HEK293 (cell line): ENCODE data around the gene GLOD4.

ENCODE experiments used
- CTCF ChIA-PET: fragments of 350-600 bp; formaldehyde crosslinking; extraction: SDS; loops from one replicate; lab custom pipeline; 2021; ENCODE audit warnings: antibody characterized with exemption; lab: Yijun Ruan, JAX
- POLR2A ChIA-PET: fragments of 300-600 bp; formaldehyde crosslinking; extraction: SDS; loops from one replicate; lab custom pipeline; 2020; ENCODE audit warnings: antibody characterized with exemption, inconsistent platforms; lab: Yijun Ruan, JAX
- H3K27ac ChIP-seq: fragments of 200-500 bp; sonication (Bioruptor generic); 2 replicates; pipeline ENCODE4 v1.5.1; 2014; ENCODE audit warnings: low read depth, low read length, control low read depth, inconsistent platforms; ENCODE audit errors: extremely low read depth
- H3K36me3 ChIP-seq, 2 experiments: fragments of 200-500 bp in 1 of 2; sonication (Bioruptor generic) in 1 of 2; 1 replicate in 1 of 2; 2 replicates in 1 of 2; pipeline ENCODE4 v1.5.1; 2014 to 2017; ENCODE audit warnings: inconsistent platforms in 2 of 2, low read length in 2 of 2; ENCODE audit not compliant: control insufficient read depth in 2 of 2, insufficient read depth in 1 of 2
- H3K4me1 ChIP-seq: fragments of 200-500 bp; sonication (Bioruptor generic); 2 replicates; pipeline ENCODE4 v1.5.1; 2014; ENCODE audit warnings: mild to moderate bottlenecking, low read length, inconsistent platforms; ENCODE audit not compliant: control insufficient read depth, insufficient read depth
- H3K4me3 ChIP-seq: 2 replicates; pipeline ENCODE4 v1.5.1; 2011; ENCODE audit warnings: low read depth, mild to moderate bottlenecking, control low read depth, low read length, moderate library complexity
- H3K9me3 ChIP-seq: fragments of 200-500 bp; sonication (Bioruptor generic); 2 replicates; pipeline ENCODE4 v1.5.1; 2014; ENCODE audit warnings: low read depth, low read length, inconsistent platforms; ENCODE audit not compliant: control insufficient read depth, insufficient read depth
- GLIS2 ChIP-seq: fragments of 450-650 bp; formaldehyde crosslinking; IDR thresholded peaks from 2 replicates; pipeline ENCODE4 v1.5.1; 2016; ENCODE audit warnings: missing biosample characterization, missing genetic modification characterization
- HOXC10 ChIP-seq: sonication (generic); formaldehyde crosslinking; IDR thresholded peaks from 2 replicates; pipeline ENCODE4 v1.8.1; 2023; ENCODE audit warnings: mild to moderate bottlenecking, missing genetic modification reagents
- RBAK ChIP-seq: fragments of 450-650 bp; formaldehyde crosslinking; IDR thresholded peaks from 2 replicates; pipeline ENCODE4 v1.5.1; 2016; ENCODE audit warnings: missing biosample characterization, missing genetic modification characterization
- YY1 ChIP-seq: fragments of 450-650 bp; formaldehyde crosslinking; IDR thresholded peaks from 2 replicates; pipeline ENCODE4 v1.5.1; 2018; ENCODE audit warnings: missing biosample characterization, missing genetic modification characterization
- ZBTB8A ChIP-seq: fragments of 450-650 bp; formaldehyde crosslinking; IDR thresholded peaks from 2 replicates; pipeline ENCODE4 v1.5.1; 2016; ENCODE audit warnings: missing biosample characterization, missing genetic modification characterization
- ZNF146 ChIP-seq: fragments of 450-650 bp; formaldehyde crosslinking; IDR thresholded peaks from 2 replicates; pipeline ENCODE4 v1.5.1; 2016; ENCODE audit warnings: missing biosample characterization, missing genetic modification characterization
- ZNF223 ChIP-seq: fragments of 450-650 bp; formaldehyde crosslinking; IDR thresholded peaks from 2 replicates; pipeline ENCODE4 v1.5.1; 2016; ENCODE audit warnings: missing biosample characterization, missing genetic modification characterization
- ZNF37A ChIP-seq: fragments of 450-650 bp; IDR thresholded peaks from 2 replicates; pipeline ENCODE4 v1.5.1; 2018; ENCODE audit warnings: missing biosample characterization, missing genetic modification characterization
- ZNF473 ChIP-seq: fragments of 450-650 bp; formaldehyde crosslinking; IDR thresholded peaks from 2 replicates; pipeline ENCODE4 v1.5.1; 2017; ENCODE audit warnings: missing biosample characterization, missing genetic modification characterization
- ZSCAN23 ChIP-seq: fragments of 450-650 bp; formaldehyde crosslinking; IDR thresholded peaks from 2 replicates; pipeline ENCODE4 v1.5.1; 2016; ENCODE audit warnings: missing biosample characterization, missing genetic modification characterization
- TF ChIP-seq, protein P1 (sequence below): fragments of 450-650 bp; formaldehyde crosslinking; conservative IDR thresholded peaks from 2 replicates; pipeline ENCODE4 v1.5.1; 2016; ENCODE audit warnings: low read depth, missing biosample characterization, missing genetic modification characterization
- TF ChIP-seq, protein P2 (sequence below): fragments of 450-650 bp; formaldehyde crosslinking; IDR thresholded peaks from 2 replicates; pipeline ENCODE4 v1.5.1; 2016; ENCODE audit warnings: missing biosample characterization, missing genetic modification characterization
- TF ChIP-seq, protein P3 (sequence below): fragments of 450-650 bp; formaldehyde crosslinking; IDR thresholded peaks from 2 replicates; pipeline ENCODE4 v1.5.1; 2016; ENCODE audit warnings: missing biosample characterization, missing genetic modification characterization
- TF ChIP-seq, protein P4 (sequence below): fragments of 450-650 bp; formaldehyde crosslinking; IDR thresholded peaks from 2 replicates; pipeline ENCODE4 v1.5.1; 2016; ENCODE audit warnings: missing biosample characterization, missing genetic modification characterization, borderline replicate concordance
- TF ChIP-seq, protein P5 (sequence below): fragments of 450-650 bp; formaldehyde crosslinking; IDR thresholded peaks from 2 replicates; pipeline ENCODE4 v1.5.1; 2016; ENCODE audit warnings: missing biosample characterization, missing genetic modification characterization
- TF ChIP-seq, protein P6 (sequence below): fragments of 450-650 bp; formaldehyde crosslinking; IDR thresholded peaks from 2 replicates; pipeline ENCODE4 v1.5.1; 2016; ENCODE audit warnings: missing biosample characterization, missing genetic modification characterization
- TF ChIP-seq, protein P7 (sequence below): fragments of 450-650 bp; formaldehyde crosslinking; IDR thresholded peaks from 2 replicates; pipeline ENCODE4 v1.5.1; 2017; ENCODE audit warnings: missing biosample characterization, missing genetic modification characterization

GLOD4 gene

DNA sequence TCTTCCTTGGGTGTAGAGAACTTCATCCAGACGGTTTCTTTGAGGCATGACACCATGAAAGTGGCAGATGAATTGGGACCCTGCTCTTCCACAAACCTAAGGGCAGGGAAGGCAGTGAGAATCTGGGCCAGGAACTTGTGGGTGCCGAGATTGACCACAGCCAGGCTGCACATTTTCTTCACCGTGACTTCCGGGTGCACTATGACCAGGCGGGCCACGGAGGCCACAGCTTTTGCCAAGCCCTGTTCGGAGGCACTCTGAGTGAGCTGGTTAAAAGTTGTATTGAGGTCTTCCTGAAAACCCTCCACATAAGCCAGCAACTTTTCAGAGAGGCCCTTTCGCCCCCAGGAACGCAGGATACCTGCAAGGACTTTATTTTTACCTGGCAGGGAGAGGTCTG lies 35.9 kb downstream of the GLOD4 start (continued):
- TF ChIP-seq, protein P1, sequence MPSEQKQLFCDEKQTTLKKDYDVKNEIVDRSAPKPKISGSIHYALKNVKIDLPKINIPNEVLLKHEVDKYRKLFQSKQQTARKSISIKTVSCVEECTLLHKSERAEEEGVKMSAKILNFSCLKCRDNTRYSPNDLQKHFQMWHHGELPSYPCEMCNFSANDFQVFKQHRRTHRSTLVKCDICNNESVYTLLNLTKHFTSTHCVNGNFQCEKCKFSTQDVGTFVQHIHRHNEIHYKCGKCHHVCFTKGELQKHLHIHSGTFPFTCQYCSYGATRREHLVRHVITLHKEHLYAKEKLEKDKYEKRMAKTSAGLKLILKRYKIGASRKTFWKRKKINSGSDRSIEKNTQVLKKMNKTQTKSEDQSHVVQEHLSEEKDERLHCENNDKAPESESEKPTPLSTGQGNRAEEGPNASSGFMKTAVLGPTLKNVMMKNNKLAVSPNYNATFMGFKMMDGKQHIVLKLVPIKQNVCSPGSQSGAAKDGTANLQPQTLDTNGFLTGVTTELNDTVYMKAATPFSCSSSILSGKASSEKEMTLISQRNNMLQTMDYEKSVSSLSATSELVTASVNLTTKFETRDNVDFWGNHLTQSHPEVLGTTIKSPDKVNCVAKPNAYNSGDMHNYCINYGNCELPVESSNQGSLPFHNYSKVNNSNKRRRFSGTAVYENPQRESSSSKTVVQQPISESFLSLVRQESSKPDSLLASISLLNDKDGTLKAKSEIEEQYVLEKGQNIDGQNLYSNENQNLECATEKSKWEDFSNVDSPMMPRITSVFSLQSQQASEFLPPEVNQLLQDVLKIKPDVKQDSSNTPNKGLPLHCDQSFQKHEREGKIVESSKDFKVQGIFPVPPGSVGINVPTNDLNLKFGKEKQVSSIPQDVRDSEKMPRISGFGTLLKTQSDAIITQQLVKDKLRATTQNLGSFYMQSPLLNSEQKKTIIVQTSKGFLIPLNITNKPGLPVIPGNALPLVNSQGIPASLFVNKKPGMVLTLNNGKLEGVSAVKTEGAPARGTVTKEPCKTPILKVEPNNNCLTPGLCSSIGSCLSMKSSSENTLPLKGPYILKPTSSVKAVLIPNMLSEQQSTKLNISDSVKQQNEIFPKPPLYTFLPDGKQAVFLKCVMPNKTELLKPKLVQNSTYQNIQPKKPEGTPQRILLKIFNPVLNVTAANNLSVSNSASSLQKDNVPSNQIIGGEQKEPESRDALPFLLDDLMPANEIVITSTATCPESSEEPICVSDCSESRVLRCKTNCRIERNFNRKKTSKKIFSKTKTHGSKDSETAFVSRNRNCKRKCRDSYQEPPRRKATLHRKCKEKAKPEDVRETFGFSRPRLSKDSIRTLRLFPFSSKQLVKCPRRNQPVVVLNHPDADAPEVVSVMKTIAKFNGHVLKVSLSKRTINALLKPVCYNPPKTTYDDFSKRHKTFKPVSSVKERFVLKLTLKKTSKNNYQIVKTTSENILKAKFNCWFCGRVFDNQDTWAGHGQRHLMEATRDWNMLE (tag by site-specific recombination) = no peak
- no peak for TF ChIP-seq HOXC10 (CRISPR knock-in tag)
- no peak for TF ChIP-seq GLIS2 (tag by site-specific recombination)
- no peak for TF ChIP-seq ZSCAN23 (tag by site-specific recombination)
- no peak for TF ChIP-seq ZNF473 (tag by site-specific recombination)
- TF ChIP-seq RBAK (tag by site-specific recombination) = no peak
- TF ChIP-seq, protein P2, sequence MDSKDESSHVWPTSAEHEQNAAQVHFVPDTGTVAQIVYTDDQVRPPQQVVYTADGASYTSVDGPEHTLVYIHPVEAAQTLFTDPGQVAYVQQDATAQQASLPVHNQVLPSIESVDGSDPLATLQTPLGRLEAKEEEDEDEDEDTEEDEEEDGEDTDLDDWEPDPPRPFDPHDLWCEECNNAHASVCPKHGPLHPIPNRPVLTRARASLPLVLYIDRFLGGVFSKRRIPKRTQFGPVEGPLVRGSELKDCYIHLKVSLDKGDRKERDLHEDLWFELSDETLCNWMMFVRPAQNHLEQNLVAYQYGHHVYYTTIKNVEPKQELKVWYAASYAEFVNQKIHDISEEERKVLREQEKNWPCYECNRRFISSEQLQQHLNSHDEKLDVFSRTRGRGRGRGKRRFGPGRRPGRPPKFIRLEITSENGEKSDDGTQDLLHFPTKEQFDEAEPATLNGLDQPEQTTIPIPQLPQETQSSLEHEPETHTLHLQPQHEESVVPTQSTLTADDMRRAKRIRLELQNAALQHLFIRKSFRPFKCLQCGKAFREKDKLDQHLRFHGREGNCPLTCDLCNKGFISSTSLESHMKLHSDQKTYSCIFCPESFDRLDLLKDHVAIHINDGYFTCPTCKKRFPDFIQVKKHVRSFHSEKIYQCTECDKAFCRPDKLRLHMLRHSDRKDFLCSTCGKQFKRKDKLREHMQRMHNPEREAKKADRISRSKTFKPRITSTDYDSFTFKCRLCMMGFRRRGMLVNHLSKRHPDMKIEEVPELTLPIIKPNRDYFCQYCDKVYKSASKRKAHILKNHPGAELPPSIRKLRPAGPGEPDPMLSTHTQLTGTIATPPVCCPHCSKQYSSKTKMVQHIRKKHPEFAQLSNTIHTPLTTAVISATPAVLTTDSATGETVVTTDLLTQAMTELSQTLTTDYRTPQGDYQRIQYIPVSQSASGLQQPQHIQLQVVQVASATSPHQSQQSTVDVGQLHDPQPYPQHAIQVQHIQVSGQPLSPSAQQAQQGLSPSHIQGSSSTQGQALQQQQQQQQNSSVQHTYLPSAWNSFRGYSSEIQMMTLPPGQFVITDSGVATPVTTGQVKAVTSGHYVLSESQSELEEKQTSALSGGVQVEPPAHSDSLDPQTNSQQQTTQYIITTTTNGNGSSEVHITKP (tag by site-specific recombination) = no peak
- TF ChIP-seq, protein P3, sequence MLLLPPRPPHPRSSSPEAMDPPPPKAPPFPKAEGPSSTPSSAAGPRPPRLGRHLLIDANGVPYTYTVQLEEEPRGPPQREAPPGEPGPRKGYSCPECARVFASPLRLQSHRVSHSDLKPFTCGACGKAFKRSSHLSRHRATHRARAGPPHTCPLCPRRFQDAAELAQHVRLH (tag by site-specific recombination) = no peak
- TF ChIP-seq, protein P4, sequence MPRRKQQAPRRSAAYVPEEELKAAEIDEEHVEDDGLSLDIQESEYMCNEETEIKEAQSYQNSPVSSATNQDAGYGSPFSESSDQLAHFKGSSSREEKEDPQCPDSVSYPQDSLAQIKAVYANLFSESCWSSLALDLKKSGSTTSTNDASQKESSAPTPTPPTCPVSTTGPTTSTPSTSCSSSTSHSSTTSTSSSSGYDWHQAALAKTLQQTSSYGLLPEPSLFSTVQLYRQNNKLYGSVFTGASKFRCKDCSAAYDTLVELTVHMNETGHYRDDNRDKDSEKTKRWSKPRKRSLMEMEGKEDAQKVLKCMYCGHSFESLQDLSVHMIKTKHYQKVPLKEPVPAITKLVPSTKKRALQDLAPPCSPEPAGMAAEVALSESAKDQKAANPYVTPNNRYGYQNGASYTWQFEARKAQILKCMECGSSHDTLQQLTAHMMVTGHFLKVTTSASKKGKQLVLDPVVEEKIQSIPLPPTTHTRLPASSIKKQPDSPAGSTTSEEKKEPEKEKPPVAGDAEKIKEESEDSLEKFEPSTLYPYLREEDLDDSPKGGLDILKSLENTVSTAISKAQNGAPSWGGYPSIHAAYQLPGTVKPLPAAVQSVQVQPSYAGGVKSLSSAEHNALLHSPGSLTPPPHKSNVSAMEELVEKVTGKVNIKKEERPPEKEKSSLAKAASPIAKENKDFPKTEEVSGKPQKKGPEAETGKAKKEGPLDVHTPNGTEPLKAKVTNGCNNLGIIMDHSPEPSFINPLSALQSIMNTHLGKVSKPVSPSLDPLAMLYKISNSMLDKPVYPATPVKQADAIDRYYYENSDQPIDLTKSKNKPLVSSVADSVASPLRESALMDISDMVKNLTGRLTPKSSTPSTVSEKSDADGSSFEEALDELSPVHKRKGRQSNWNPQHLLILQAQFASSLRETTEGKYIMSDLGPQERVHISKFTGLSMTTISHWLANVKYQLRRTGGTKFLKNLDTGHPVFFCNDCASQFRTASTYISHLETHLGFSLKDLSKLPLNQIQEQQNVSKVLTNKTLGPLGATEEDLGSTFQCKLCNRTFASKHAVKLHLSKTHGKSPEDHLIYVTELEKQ = no peak
- TF ChIP-seq, all 188 proteins: peak for 0

DNA sequence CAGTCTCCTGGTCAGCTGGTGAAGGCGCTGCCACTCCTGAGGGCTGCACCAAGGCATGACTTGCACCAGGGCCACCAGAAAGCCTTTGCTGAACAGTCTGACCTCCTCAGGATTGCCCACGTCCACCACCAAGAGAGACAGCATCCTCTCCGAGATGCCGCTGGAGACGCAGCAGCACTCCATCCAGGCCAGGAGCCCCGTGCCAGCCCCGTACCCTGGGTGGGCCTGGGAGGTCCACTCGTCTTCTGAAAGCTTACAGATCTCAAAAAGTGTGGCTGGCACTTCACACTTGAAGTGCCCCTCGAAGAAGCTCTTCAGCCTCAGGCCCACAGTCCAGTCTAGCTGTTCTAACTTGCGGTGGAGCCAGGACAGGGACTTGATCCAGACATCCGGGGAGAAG lies 36.7 kb downstream of the GLOD4 start:
- Histone ChIP-seq H3K4me3 (no peak overlapping the region), H3K4me1 (no peaks in the 10 kb centered on the region), H3K9me3 (no peaks in the 10 kb centered on the region), H3K27ac (no peak overlapping the region), H3K36me3 (peaks cover 25 to 97% of the 10 kb centered on the region in 2 experiments)
- ChIA-PET CTCF (interaction anchor here (0.6 to 1.0 kb wide), 3 partner anchors 16 to 236 kb away, joined by 3 to 4 read pairs (median 4); no protein-coding TSS in a partner anchor), POLR2A (interaction anchor here (0.6 to 1.5 kb wide), 2 partner anchors 10 to 283 kb away, joined by 3 to 4 read pairs; no protein-coding TSS in a partner anchor)
- TF ChIP-seq, protein P5, sequence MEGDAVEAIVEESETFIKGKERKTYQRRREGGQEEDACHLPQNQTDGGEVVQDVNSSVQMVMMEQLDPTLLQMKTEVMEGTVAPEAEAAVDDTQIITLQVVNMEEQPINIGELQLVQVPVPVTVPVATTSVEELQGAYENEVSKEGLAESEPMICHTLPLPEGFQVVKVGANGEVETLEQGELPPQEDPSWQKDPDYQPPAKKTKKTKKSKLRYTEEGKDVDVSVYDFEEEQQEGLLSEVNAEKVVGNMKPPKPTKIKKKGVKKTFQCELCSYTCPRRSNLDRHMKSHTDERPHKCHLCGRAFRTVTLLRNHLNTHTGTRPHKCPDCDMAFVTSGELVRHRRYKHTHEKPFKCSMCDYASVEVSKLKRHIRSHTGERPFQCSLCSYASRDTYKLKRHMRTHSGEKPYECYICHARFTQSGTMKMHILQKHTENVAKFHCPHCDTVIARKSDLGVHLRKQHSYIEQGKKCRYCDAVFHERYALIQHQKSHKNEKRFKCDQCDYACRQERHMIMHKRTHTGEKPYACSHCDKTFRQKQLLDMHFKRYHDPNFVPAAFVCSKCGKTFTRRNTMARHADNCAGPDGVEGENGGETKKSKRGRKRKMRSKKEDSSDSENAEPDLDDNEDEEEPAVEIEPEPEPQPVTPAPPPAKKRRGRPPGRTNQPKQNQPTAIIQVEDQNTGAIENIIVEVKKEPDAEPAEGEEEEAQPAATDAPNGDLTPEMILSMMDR (tag by site-specific recombination) = no peak
- TF ChIP-seq YY1 (tag by site-specific recombination) = no peak
- TF ChIP-seq ZBTB8A = no peak
- TF ChIP-seq, protein P6, sequence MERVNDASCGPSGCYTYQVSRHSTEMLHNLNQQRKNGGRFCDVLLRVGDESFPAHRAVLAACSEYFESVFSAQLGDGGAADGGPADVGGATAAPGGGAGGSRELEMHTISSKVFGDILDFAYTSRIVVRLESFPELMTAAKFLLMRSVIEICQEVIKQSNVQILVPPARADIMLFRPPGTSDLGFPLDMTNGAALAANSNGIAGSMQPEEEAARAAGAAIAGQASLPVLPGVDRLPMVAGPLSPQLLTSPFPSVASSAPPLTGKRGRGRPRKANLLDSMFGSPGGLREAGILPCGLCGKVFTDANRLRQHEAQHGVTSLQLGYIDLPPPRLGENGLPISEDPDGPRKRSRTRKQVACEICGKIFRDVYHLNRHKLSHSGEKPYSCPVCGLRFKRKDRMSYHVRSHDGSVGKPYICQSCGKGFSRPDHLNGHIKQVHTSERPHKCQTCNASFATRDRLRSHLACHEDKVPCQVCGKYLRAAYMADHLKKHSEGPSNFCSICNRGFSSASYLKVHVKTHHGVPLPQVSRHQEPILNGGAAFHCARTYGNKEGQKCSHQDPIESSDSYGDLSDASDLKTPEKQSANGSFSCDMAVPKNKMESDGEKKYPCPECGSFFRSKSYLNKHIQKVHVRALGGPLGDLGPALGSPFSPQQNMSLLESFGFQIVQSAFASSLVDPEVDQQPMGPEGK (tag by site-specific recombination) = no peak
- TF ChIP-seq, protein P7, sequence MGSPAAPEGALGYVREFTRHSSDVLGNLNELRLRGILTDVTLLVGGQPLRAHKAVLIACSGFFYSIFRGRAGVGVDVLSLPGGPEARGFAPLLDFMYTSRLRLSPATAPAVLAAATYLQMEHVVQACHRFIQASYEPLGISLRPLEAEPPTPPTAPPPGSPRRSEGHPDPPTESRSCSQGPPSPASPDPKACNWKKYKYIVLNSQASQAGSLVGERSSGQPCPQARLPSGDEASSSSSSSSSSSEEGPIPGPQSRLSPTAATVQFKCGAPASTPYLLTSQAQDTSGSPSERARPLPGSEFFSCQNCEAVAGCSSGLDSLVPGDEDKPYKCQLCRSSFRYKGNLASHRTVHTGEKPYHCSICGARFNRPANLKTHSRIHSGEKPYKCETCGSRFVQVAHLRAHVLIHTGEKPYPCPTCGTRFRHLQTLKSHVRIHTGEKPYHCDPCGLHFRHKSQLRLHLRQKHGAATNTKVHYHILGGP (tag by site-specific recombination) = no peak
- no peak for TF ChIP-seq ZNF146
- no peak for TF ChIP-seq ZNF223 (tag by site-specific recombination)
- no peak for TF ChIP-seq ZNF37A
